HG03095 (cell line): ENCODE results near the gene ACER1.
"Not testable (repeated sequence)": the region's sequence is repeated elsewhere in the genome, so short reads cannot be mapped to it uniquely, and the experiment has no call there.

ENCODE experiments used
- ATAC-seq: cut with Tn5 transposase; IDR thresholded peaks from one replicate; pipeline ENCODE4 v1.9.1; 2021; ENCODE audit warnings: moderate library complexity; ENCODE audit not compliant: unreplicated experiment

Gene ACER1

DNA sequence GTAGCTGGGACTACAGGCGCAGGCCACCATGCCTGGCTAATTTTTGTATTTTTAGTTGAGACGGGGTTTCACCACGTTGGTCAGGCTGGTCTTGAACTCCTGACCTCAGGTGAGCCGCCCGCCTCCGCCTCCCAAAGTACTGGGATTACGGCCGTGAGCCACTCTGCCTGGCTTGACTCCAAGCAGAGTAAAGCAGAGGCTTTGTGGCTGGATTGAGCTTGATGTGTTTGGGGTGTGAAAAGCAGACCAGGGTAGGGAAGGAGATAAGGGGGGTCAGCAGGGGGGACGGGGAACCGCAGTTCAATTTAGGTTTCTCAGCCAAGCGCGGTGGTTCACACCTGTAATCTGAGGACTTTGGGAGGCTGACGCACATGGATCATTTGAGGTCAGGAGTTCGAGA is 23.8 kb upstream of the ACER1 start:
- ATAC-seq = no peak

DNA sequence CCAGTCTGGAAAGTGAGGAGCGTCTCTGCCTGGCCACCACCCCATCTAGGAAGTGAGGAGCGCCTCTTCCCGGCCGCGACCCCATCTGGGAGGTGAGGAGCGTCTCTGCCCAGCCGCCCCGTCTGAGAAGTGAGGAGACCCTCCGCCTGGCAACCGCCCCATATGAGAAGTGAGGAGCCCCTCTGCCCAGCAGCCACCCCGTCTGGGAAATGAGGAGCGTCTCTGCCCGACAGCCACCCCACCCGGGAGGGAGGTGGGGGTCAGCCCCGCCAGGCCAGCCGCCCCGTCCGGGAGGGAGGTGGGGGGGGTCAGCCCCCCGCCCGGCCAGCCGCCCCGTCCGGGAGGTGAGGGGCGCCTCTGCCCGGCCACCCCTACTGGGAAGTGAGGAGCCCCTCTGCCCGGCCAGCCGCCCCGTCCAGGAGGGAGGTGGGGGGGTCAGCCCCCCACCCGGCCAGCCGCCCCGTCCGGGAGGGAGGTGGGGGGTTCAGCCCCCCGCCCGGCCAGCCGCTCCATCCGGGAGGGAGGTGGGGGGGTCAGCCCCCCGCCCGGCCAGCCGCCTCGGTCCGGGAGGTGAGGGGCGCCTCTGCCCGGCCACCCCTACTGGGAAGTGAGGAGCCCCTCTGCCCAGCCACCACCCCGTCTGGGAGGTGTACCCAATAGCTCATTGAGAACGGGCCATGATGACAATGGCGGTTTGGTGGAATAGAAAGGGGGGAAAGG is 22.1 kb upstream of the ACER1 start:
- ATAC-seq = not testable (repeated sequence)

DNA sequence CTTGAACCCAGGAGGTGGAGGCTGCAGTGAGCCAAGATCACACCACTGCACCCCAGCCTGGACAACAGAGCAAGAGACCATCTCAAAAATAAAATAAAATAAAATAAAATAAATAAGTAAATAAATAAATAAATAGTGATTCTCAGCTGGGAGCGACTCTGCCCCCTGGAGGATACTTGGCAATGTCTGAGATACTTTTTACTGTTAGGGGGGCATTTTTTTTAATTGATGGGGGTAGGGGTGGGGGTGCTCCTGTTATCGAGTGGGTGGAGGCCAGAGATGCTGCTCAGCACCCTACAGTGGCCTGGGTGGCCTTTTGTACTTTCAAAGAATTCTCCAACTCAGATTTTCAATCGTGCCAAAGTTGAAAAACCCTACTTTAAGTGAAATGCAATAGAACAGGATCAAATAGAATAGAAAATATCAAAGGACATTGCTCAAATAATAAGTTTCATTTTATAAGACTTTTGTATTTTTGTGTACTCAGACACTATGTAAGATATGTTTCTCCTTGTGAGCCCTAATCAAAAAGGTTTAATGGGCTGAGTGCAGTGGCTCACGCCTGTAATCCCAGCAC is 20.8 kb upstream of the ACER1 start:
- ATAC-seq = no peak

DNA sequence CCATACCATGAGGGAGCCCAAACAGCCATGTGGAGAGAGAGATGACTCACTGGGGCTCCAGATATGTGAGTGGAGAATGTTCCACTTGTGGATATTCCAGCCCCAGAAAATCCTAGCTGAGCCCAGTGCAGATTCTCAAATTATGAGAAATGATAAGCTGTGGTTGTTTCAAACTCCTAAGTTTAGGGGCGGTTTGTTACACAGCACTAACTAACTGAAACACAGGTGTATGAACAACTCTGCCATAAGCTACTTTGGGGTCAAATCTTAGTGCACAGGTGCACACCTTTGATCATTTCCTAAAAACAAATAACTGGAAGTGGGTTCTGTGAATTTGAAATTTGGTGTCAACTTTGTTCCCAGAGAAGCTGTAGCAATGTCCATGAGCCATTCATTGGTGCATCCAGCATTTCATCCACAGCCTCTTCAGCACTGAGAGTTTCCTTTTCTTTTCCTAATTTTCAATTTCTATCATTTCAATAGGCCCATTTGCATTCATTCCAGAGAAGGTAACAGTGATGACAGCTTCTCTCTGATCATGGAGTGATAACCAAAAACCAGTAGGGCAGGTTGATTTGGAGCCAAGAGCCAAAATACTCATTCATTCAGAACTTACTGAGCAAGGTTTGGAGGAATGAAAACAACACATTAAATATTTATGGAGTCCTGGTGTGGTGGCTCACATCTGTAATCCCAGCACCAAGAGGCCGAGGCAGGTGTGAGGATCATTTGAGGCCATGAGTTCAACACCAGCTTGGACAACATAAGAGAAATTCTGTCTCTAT is 19.2 kb upstream of the ACER1 start:
- ATAC-seq = no peak

DNA sequence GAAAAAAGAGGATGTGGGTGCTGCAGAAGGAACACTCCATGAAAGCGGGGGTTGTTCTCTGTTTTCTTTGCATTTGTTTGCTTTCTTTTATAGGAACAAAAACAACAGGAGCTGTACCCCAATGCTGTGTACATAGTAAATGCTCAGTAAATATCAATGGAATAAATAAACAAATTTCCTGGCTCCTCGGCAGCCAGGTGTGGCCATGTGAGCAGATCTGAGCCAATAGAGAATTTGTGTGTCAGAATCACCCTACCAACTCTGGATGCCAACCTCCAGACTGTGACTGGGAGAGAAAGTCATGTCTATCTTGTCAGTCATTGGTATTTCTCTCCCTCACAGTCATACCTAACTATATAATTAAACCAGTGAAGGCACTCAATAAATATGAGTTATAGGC is 17.3 kb upstream of the ACER1 start:
- no peak for ATAC-seq

DNA sequence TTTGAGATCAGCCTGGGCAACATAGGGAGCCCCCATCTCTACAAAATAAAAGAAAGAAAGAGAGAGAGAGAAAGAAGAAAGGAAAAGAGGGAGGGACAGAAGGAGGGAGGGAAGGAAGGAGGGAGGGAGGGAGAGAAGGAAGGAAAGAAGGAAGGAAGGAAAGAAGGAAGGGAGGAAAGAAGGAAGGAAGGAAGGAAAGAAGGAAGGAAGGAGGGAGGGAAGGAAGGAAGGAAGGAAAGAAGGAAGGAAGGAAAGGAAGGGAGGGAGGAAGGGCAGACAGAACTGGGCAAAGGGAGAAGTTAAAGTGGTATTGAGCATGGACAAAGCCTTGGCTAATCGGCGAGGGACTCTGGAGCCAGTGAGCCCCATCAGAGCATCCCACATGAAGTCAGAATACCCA is 15.9 kb upstream of the ACER1 start:
- ATAC-seq = not testable (repeated sequence)

DNA sequence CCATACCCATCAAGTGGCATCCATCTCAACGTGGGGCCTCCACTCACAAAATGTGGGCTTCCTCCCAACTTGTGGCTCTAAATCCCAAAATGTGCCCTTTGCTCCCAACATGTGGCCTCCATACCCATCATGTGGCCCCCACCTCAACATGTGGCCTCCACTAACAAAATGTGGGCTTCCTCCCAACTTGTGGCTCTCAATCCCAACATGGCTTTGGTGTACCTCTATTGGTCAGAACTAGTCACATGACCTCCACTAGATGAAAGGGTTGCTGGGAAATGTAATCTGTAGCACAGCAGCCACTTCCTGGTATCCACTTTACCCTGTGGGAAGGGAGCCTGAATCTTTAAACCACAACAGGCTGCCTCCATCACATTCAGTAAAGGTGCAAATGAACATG is 10.1 kb upstream of the ACER1 start:
- ATAC-seq = no peak

DNA sequence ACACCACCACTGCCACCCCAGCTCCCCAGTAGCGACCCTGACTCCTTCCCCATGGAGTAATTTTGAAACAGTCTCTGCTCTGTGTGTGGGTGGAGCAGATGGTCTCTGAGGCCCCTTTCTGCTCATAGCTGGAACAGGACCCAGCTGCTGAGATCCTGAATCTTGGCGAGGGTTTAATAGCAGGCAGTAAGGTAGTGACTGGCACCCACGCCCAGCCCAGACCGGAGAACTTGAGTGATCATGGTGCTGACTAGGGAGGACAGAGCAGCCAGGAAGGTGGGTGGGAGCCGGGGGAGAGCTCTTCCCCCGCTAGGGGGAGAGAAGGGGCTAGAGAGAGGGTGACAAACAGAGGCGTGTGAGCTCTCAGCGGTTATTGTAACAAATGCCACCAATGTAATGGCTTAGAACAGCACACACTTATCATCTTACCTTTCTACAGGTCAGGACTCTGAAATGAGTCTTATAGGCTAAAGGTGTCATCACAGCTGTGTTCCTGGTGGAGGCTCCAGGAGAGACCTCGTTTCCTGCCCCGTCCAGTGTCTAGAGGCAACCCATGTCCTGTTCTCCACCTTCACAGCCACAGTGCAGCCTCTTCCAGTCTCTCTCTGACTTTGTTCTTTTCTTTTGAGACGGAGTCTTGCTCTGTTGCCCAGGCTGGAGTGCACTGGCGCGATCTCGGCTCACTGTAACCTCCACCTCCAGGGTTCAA is 7.2 kb upstream of the ACER1 start:
- ATAC-seq = no peak

DNA sequence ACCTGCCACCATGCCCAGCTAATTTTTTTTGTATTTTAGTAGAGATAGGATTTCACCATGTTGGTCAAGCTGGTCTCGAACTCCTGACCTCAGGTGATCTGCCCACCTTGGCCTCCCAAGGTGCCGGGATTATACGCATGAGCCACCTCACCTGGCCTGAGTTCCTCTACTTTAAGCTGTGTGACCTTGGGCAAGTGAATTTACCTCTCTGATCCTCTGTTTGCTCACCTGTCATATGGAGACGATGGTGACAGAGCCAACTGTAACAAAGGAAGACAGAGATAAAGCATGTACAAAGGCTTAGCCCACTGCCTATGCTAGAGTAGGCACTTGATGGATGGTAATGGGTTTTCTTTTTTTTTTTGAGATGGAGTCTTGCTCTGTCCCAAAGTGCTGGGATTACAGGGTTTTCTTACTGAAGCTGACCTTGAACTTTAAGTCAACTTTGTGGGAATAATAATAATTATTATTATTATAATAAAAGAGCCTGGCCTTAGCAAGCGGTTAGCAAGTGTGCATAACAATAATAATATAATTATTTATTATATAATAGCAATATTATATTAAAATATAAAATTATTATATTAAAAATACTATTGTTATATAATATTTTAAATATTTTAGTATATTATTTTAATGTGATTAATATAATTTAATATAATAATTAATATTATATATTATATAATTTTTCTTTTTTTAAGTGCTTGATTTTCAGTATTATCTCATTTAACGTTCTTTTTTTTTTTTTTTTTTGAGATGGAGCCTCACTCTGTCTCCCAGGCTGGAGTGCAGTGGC is 1.3 kb upstream of the ACER1 start:
- no peak for ATAC-seq

DNA sequence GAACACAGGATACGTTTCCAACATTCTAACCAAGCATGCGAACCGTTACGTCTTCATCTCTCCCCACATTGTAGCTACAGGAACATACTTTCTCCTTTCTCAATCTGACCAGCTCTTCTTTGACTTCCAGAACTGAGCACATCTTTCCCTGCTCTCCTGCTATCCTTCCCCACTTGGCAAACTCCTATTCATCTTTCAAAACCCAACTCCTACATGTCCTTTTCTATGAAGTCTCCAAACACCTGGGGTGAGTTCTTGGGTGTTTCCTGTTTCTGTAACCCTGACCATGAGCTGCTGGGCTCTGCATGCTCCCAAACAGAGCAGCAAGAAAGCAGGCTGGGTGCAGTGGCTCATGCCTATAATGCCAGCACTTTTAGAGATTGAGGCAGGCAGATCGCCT is 6.6 kb downstream of the ACER1 start:
- no peak for ATAC-seq

DNA sequence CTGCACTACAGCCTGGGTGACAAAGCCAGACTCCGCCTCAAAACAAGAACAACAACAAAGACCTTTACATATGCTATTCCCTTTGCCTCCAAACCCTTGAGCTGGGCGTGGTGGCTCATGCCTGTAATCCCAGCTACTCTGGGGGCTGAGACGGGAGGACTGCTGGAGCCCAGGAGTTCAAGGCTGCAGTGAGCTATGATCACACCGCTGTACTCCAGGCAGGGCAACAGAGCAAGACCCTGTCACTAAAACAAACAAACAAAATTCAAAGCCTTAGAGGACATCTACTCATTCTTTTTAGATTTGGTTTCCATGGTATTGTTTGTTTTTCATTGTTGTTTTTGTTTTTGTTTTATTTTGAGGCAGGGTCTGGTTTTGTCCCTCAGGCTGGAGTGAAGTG is 7.8 kb downstream of the ACER1 start:
- no peak for ATAC-seq

DNA sequence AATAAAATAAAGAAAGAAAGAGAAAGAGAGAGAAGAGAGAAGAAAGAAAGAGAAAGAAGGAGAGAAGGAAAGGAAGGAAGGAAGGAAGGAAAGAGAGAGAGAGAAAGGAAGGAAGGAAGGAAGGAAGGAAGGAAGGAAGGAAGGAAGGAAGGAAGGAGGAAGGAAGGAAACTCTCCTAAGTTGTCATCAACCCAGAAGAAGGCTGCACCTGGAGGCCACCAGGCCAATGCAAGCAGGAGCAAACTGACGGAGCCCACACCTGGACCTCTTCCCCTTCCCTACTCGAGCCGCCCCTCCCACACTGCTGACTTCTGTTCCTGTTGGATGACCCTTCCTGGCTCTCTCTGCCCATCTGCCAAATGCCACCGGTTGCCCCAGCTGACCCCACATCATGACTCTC is 8.7 kb downstream of the ACER1 start:
- ATAC-seq = no peak

DNA sequence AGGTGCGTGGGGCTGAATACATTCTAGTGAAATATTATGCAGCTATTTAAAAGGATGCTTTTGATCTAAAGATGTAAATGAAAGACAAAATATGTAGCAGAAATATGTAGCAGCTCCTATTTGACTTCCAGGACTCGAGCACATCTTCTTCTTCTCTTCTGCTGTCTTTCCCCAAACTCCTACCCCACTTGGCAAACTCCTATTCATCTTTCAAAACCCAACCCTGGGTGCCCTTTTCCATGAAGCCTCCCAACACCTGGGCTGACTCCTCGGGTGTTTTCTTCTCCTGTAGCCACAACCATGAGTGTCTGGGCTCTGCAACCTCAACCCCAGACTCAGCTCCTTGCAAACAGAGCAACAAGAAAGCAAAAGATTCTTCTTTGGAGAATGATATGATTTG is 11.1 kb downstream of the ACER1 start:
- ATAC-seq = no peak

DNA sequence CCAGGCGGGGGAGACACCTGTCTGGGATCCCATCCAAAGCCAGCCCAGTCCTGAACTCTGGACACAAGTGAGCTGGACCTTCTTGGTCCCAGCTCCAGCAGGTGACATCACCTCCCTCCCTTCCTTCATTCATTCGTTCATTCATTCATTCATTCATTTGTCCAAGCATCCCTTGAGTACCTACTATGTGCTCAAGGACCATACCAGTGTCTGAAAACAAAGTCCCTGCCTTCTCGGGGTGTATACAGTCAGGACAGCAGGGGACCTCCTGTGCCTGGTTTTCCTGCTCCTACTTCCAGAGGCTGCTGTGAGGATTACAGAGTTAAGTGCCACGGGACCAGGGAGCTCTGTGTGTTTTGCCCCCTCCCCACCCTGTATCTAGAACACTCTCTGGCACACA is 14.0 kb downstream of the ACER1 start:
- no peak for ATAC-seq

DNA sequence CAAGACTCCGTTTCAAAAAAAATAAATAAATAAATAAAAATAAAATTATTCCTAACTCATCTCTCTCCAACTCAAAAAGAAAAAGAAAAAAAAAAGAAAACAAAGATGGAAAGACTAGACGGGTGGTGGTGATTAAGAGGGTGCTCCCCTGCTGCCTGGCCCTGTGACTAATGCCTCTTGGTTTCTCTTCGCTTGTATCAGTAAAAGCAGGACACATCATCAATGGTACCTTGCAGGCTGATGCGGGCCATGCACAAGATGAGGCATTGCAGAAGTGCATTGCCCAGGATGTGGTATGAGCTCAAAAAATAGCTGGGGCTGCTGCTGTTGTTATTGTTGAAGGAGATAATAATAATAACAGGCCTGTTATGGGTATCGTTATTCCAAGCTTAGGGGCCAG is 14.6 kb downstream of the ACER1 start:
- no peak for ATAC-seq

DNA sequence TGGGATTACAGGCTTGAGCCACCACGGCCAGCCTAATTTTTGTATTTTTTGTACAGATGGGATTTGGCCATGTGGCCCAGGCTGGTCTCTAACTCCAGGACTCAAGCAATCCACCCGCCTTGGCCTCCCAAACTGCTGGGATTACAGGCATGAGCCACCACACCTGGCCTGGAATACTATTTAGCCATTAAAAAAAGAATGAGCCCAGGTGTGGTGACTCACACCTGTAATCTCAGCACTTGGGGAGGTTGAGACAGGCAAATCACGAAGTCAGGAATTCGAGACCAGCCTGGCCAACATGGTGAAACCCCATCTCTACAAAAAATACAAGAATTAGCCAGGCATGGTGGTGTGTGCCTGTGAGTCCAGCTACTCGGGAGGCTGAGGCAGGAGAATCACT is 17.8 kb downstream of the ACER1 start:
- ATAC-seq = not testable (repeated sequence)

DNA sequence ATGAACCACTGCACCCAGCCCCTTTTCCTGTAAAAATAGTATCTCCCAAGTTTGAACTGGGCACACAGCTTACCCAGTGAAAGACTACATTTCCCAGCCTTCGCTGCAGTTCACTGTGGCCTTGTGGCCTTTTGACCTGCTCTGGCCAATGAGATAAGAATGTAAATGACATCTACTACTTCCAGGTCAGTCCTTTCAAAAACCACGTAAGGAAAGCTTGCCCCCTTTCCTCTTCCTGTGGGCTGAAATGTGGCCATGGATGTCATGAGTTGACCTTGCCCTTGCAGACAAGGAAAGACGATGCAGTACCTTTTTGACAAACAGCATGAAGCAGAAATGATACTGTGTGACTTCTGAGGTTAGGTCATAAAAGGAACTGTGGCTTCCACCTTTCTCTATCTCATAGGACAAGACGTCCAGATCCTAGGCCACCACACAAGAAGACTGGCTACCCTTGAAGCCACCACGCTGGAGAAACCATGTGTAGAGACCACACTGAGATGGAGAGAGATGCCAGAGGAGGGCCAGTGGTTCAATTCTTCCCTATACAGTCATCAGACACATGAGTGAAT is 19.9 kb downstream of the ACER1 start:
- no peak for ATAC-seq

DNA sequence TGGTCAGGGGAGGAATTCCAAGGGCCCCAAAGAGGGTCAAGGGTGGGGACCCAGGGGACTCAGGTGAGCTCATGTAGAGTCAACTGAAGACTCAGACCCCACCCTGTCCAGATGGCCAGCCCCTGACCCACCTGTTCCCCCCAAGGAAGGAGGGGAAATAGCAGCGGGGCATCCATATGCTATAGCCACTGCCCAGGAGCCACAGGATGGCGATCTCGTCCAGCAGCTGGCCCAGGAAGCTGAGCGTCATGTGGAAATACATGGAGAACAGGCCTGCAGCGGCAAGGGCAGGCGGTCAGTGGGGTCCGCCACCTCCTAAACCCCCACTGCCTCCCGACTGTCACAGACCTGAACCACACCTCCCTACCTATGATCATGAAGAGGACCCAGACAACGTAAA is 21.4 kb downstream of the ACER1 start:
- no peak for ATAC-seq

DNA sequence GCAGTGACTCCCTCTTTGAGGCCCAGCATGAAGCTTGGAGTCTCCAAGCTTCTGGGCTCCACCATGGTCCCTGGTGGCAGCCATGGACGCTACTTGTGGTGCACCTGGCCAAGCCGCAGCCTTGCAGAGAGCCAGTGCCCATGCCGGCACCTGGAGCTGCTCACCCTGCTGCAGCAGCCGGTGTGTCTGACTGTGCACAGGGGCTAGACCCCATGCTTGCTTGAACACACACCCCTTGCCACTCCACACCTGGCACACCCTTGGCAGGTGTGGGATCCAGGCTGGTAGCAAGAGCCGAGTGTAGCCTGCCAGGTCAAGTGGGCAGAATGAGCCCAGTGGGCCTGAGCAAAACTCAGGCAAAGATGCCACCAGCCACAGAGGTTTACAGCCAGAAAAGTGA is 35.0 kb downstream of the ACER1 start:
- ATAC-seq = no peak

DNA sequence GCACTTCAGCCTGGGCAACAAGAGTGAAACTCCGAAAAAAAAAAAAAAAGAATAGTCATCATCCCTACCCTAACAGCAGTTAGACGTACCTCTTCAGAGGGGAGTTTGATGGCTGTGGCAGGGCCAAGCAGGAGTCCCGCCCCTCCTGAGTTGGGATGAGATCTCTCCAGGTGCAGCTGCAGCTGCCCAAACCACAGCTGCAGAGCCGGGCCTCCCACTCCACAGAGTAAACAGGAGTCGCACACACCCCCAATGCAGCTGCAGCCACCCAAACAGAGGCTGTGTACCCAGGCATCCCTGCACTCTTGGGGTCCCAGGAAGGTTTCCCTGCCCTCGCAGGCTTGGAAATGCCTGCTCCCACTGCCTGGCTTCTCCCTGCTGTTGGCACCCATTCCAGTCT is 36.2 kb downstream of the ACER1 start:
- no peak for ATAC-seq

DNA sequence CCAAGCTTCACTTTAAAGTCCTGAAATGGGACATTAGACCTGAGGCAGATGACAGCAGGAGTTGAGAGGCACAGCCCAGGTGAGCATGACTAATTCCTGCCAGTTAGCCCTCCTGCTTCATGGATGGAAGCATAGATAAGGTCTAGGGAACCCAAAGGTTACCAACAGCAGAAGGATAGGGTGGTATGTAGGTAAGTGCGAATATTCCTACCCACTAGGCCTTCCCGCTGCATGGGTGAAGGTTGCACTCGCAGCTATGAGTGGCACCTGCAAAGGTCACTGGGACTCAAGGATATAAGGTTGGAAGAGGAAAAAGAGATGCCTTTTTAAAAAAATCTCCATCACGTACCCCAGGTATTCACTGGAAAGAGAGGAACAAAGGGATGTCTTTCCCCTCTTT is 41.4 kb downstream of the ACER1 start:
- no peak for ATAC-seq
